Stimulated activated CD8-positive, alpha-beta memory T cell treated with anti-CD3 and anti-CD28 coated beads, Interleukin-15, amount 100 ng/mL, for 24 hours (primary cell): Measurements from ENCODE around the gene GLIPR2.

Experiments used
- DNase-seq: peaks from one replicate; pipeline ENCODE4 v3.0.0-alpha.2; 2020; ENCODE audit warnings: low read depth

GLIPR2 gene

DNA sequence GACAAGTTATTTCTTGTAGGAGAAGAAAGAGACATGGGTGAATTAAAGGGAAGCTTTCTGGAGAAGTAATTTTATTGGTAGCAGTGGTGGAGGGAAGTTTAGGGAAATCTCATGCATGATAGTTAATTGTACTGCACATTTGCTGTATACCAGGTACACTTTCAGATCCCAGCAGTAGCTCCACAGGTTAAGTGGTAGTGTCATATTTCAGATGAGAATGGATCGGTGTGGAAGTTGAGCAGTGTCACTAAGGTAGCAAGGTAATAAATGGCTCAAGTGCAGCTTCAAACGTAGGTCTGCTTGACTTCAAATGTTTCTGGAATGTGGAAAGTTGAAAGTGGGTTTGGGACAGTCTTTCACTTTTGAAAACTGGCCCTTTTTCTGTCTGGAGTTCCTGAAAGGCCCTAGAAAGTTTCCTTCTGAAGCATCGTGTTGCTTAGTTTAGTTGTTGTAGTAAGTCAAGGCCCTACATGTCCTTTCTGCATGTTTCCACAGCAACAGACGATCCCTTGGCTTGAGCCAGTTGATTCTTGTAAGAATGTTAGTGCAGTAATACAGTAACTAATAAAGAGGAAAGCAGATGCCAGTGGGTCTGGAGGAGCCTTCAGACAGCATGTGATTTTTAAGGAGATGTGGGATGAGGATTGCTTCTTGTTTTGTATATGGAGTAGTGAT, 57.9 kb downstream of the GLIPR2 start:
- DNase-seq: no peak

- no peak for DNase-seq
Observed at GRCh38 chr9:36204906-36205547, 68.5 kb downstream of the GLIPR2 start.

DNA sequence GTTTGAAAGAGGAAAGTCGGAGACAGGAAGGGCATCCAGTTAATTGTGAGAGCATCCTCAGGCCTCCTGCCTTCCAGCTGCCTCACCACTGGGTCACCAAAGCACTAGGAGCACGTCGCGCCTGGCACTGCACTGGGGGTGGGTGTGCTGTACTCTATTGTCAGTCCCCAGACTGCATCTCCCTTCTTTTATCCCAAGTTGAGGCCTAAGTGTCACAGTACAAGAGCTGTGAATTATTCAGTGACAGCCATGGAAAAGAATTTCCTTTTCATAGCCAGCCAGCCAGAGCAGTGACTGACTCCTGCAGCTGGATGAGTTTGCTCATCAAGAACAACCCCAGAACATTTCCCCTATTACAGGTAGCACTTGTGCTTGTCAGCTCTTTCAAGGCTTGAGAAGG, 70.5 kb downstream of the GLIPR2 start:
- DNase-seq: no peak

GRCh38 chr9:36207546-36208012, 71.0 kb downstream of the GLIPR2 start:
- no peak for DNase-seq

- DNase-seq: no peak
Observed at GRCh38 chr9:36208521-36209253, 72.2 kb downstream of the GLIPR2 start.

DNA sequence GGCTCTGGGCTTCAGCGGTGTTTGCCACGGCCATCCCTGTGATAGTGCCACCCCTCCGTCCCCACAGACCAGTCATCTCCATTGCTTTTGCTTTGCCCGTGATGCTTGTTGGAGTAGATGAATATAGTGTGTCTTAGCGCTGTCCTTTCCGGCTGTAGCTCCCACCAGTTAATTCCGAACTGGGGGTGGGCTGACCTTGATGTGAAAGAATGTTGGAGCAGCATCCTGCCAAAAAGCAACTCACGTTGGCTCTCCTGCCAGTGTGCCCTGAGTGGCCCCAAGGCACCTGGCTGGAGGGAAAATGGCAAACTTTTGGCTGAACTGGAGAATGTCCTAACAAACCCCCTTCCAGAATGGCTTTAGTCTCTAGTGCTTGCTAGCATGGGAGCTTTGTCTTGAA, 74.2 kb downstream of the GLIPR2 start:
- DNase-seq: no peak

GRCh38 chr9:36211510-36211909, 75.0 kb downstream of the GLIPR2 start:
- DNase-seq: no peak

- DNase-seq: no peak
Observed at GRCh38 chr9:36213387-36213786, 76.9 kb downstream of the GLIPR2 start.
